Smooth muscle cell (in vitro differentiated cells): Measurements from ENCODE around the gene POLR2F. TPM values are rescaled to one million over a fixed set of nuclear protein-coding genes. Genes with fewer than 3 reads are reported as not detected.
"Not testable (repeated sequence)": the region's sequence is repeated elsewhere in the genome, so short reads cannot be mapped to it uniquely, and the experiment has no call there.

Experiments used
- DNase-seq: peaks from one replicate; lab custom pipeline; 2025; ENCODE audit not compliant: unreplicated experiment; lab: John Stamatoyannopoulos, UW
- H2AFZ ChIP-seq: fragments of 200-600 bp; sonication (generic); 2 replicates; pipeline ENCODE4 v1.6.0; 2016; ENCODE audit warnings: antibody characterized with exemption, low read depth, mild to moderate bottlenecking
- H3F3A ChIP-seq: fragments of 200-600 bp; sonication (generic); 2 replicates; pipeline ENCODE4 v1.6.0; 2017; ENCODE audit warnings: antibody characterized with exemption, low read depth
- H3K27ac ChIP-seq: fragments of 200-600 bp; sonication (generic); 2 replicates; pipeline ENCODE4 v1.5.1; 2016; ENCODE audit warnings: low read depth, mild to moderate bottlenecking
- H3K27me3 ChIP-seq: fragments of 200-600 bp; sonication (generic); 2 replicates; pipeline ENCODE4 v1.6.1; 2016; ENCODE audit warnings: low read depth, mild to moderate bottlenecking
- H3K36me3 ChIP-seq: fragments of 200-600 bp; sonication (generic); 2 replicates; pipeline ENCODE4 v1.5.1; 2016; ENCODE audit warnings: low read depth
- H3K4me1 ChIP-seq: fragments of 200-600 bp; sonication (generic); 2 replicates; pipeline ENCODE4 v1.5.1; 2016; ENCODE audit warnings: low read depth
- H3K4me2 ChIP-seq: fragments of 200-600 bp; sonication (generic); 2 replicates; pipeline ENCODE4 v1.6.0; 2016; ENCODE audit warnings: mild to moderate bottlenecking
- H3K4me3 ChIP-seq: fragments of 200-600 bp; sonication (generic); 2 replicates; pipeline ENCODE4 v1.5.1; 2016; ENCODE audit warnings: mild to moderate bottlenecking
- H3K79me2 ChIP-seq: fragments of 200-600 bp; sonication (generic); 2 replicates; pipeline ENCODE4 v1.6.0; 2016; ENCODE audit warnings: low read depth, mild to moderate bottlenecking
- H3K9ac ChIP-seq: fragments of 200-600 bp; sonication (generic); 2 replicates; pipeline ENCODE4 v1.6.0; 2016; ENCODE audit warnings: low read depth
- H3K9me3 ChIP-seq: fragments of 200-600 bp; sonication (generic); replicated peaks from 2 replicates; pipeline ENCODE4 v1.5.1; 2016; ENCODE audit warnings: low read depth
- H4K20me1 ChIP-seq: fragments of 200-600 bp; sonication (generic); 2 replicates; pipeline ENCODE4 v1.6.0; 2016; ENCODE audit warnings: low read depth
- CTCF ChIP-seq: fragments of 200-600 bp; sonication (generic); IDR thresholded peaks from 2 replicates; pipeline ENCODE4 v1.5.1; 2017; ENCODE audit warnings: borderline replicate concordance, mild to moderate bottlenecking, antibody characterized with exemption; ENCODE audit not compliant: insufficient read depth, poor library complexity, severe bottlenecking
- WGBS: methylation state at CpG from one replicate; pipeline ENCODE4 v1.1.7; 2016; ENCODE audit warnings: low lambda C conversion rate; 5-methylcytosine and 5-hydroxymethylcytosine counted together
- polyA plus RNA-seq: library from polyadenylated mRNA; unstranded; fragments of >200 nt; fragmentation: Nextera tagmentation; extraction: Ambion mirVana; gene quantifications from 2 replicates; pipeline ENCODE4 v1.2.1, GENCODE V29; 2016
- total RNA-seq: library from RNA; depleted of rRNA; stranded (reverse); fragments of >200 nt; gene quantifications from 2 replicates; pipeline ENCODE4 v1.2.3, GENCODE V29; 2014

The POLR2F gene
- total and polyA plus RNA-seq, 2 experiments from 2014 or later = 29.0 to 138 TPM

- H2AFZ ChIP-seq = no peak overlapping the region
- DNase-seq = no peak
- no peaks in the 10 kb centered on the region for H4K20me1 ChIP-seq
- H3K4me2 ChIP-seq = no peak overlapping the region
- H3F3A ChIP-seq = no peaks in the 10 kb centered on the region
- H3K9me3 ChIP-seq = no peaks in the 10 kb centered on the region
- H3K27ac ChIP-seq = no peak overlapping the region
- TF ChIP-seq CTCF = no peak
- H3K9ac ChIP-seq = no peak overlapping the region
- H3K4me3 ChIP-seq = no peak overlapping the region
- H3K27me3 ChIP-seq = no peaks in the 10 kb centered on the region
- H3K79me2 ChIP-seq = no peaks in the 10 kb centered on the region
- no peaks in the 10 kb centered on the region for H3K36me3 ChIP-seq
- 90% methylated on average over 3 of the region's 3 CpGs for WGBS
- peaks cover 13% of the 10 kb centered on the region for H3K4me1 ChIP-seq
These were observed 19.0 kb downstream of the POLR2F start for GRCh38 chr22:37972527-37972926.

- no peaks in the 10 kb centered on the region for H3F3A ChIP-seq
- no peak overlapping the region for H3K4me3 ChIP-seq
- 94% methylated on average over 28 of the region's 33 CpGs for WGBS
- H3K27me3 ChIP-seq = no peaks in the 10 kb centered on the region
- no peak overlapping the region for H3K4me2 ChIP-seq
- H3K9me3 ChIP-seq = no peaks in the 10 kb centered on the region
- H3K9ac ChIP-seq = no peak overlapping the region
- no peak overlapping the region for H3K27ac ChIP-seq
- no peaks in the 10 kb centered on the region for H4K20me1 ChIP-seq
- H2AFZ ChIP-seq = no peak overlapping the region
- H3K79me2 ChIP-seq = no peaks in the 10 kb centered on the region
- no peak for TF ChIP-seq CTCF
- peaks cover 3% of the 10 kb centered on the region for H3K4me1 ChIP-seq
- H3K36me3 ChIP-seq = no peaks in the 10 kb centered on the region
- no peak for DNase-seq
These were observed 20.0 kb downstream of the POLR2F start for GRCh38 chr22:37973271-37974170.

GRCh38 chr22:37975153-37975552 is 21.7 kb downstream of the POLR2F start:
- Histone ChIP-seq H3K4me1 (peaks cover 7% of the 10 kb centered on the region), H3K27me3 (no peaks in the 10 kb centered on the region), H3K36me3 (no peaks in the 10 kb centered on the region), H2AFZ (no peak overlapping the region), H3F3A (no peaks in the 10 kb centered on the region), H4K20me1 (no peaks in the 10 kb centered on the region), H3K9ac (no peak overlapping the region), H3K4me2 (no peak overlapping the region), H3K4me3 (no peak overlapping the region), H3K9me3 (no peaks in the 10 kb centered on the region), H3K79me2 (no peaks in the 10 kb centered on the region), H3K27ac (no peak overlapping the region)
- no peak for TF ChIP-seq CTCF
- 96% methylated on average over 2 of the region's 2 CpGs for WGBS
- DNase-seq = no peak

- not testable (repeated sequence) for DNase-seq, H3K9ac ChIP-seq, H3F3A ChIP-seq, H4K20me1 ChIP-seq, H2AFZ ChIP-seq, H3K27me3 ChIP-seq, H3K36me3 ChIP-seq, H3K4me3 ChIP-seq, H3K79me2 ChIP-seq, H3K4me1 ChIP-seq, H3K9me3 ChIP-seq, H3K27ac ChIP-seq, H3K4me2 ChIP-seq
- WGBS = 88% methylated on average over 8 of the region's 8 CpGs
These were observed 22.5 kb downstream of the POLR2F start for GRCh38 chr22:37976022-37976421.
